Airway epithelial cell (primary cell): ENCODE data around the gene MZF1. TPM values are rescaled to one million over a fixed set of nuclear protein-coding genes. Genes with fewer than 3 reads are reported as not detected.

Experiments
- total RNA-seq: library from RNA; depleted of rRNA; stranded (reverse); fragments of >200 nt; gene quantifications from 2 replicates; pipeline ENCODE4 v1.2.3, GENCODE V29; 2015

MZF1 gene
- 7.5 and 9.3 TPM in 2 replicates for total RNA-seq

DNA sequence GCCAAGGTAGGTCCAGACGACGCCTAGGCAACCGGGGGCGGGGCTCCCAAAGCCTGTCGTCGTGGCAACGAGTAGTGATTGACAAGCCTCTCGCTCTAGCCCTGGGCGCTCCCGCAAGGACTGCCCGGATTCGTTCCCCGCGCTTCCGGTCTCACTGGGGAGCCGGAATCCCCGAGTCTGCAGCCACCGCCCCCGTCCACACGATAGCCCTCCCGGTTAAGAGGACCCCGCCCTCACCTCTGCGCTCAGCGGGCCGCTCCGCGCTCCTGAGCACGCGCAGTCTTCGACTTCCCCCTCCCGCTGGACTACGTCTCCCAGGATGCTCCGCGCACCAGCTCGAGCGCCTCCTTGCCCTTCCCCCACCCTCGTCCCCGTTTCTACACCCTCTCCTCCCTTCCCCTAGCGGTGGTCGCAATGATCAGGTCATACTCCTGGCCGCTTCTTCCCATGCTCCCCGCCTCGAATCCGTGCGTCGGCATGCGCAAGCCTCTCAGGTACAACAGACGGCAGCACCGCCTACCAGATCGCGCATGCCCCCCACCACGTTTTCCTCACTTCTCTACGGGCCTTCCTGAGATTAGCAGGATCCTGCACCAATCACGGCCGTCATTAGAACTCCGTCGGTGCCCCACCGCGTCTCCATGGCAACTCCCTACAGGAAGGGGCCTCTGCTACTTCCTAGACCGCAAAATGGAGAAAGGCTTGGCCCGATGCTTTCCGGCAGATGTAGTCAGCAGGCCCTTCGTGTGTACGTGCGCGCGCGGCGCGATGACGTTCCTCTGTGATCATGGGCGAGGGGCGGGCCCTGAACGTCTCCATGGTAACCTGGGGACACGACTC, at the start of gene MZF1:
TSS of gene MZF1 (minus strand) at position 518 of the 840 bp plus-strand sequence. CDS start 1,946 bp downstream, outside the sequence.

DNA sequence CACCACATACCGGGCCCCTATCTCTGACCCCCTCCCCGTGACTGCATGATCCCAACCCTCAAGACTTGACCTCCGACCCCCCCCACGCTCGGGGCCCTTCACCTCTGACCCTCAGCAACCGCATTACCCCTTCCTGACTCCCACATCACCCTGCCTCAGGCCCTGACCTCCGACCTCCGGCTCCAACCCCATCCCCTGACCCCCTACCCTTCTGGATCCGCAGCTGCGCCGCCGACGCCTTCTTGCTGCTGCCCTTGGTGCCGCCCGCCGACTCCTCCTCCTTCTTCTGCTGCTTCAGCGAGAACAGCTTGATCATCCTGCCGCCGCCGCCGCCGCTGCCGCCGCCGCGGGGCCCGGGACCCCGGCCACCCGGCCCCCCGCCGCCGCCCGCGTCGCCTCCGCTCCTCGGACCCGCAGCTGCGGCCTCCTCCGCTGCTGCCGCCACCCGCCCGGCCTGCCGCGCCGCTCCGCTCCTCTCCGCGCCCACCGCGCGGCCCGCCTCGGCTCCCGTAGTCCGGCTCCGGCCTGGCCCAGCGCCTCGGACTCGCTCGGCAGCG, 15.0 kb downstream of the MZF1 start, which contains the start of gene UBE2M:
TSS of gene UBE2M (minus strand) at position 546 of the 557 bp plus-strand sequence. CDS start at position 316, 230 bp downstream.

DNA sequence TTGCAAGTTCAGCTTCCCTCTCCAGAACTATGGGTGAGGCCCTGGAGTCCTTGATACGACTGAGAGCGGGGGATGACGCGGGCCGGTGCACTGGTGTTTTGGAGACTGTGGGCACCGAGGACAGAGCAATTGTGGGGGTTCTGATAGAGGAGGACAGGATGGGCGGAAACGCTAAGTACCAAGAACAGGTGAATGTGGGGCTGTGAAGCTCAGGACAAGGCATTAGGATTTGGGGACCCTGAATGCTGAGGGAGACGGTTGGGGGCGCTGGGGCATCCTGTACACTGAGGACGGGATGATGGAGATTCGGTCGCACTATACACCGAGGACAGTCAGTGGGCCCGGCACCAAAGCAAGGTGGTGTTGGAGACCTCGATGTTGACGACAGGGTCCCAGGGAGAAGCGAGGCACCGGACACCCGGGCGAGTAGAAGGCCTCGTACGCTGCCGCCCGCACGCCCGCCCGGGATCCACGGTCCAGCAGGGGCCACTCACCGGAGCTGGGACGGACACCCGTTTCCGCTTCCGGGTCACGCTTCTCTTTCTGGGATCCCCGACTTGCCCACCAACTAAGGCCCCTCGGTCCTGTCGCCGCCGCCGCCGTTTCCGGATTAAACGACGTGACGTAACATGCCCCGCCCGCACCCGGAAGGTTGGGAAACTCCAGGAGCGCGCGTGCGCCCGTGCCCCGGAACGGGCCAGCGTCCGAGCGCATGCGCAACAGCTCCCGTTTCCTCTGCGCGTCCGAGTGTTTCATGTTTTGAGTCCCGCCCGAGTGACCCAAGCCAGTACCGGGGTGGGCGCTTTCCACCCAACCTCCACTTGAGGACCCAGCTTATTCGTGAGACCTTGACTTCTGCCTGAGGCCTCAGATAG, 18.4 kb downstream of the MZF1 start, which contains the start of gene CHMP2A:
TSS of gene CHMP2A (minus strand) at position 612 of the 875 bp plus-strand sequence. CDS start 893 bp downstream, outside the sequence.

DNA sequence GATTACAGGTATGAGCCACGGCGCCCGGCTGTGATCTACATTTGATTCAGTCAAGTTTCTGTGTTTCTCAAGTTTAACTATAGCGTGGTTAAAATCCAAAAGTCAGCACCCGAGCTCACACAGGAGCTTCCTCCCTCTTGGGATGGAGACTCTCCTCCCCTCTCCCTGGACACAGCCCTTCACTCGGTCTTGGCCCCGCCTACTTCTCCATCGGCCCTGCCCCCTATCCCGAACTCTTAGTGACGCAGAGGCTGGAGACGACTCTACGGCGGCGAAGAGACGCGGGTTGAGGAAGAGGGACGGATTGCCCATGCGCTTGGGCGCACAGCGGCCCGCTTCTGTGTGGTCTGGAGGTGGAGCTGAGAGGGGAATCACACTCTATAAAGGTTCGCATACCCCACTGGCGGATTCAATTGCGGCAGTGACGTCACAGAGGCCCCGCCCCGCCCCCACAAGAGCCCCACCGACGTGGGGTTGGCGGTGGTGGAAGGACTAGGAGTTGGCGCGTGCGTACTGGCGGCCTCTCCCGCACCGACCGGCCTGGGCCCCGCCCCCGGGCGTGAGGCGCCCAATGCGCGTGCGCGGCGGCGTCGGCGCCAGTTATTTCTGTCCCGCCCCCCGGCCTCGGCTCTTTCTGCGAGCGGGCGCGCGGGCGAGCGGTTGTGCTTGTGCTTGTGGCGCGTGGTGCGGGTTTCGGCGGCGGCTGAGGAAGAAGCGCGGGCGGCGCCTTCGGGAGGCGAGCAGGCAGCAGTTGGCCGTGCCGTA, 29.1 kb downstream of the MZF1 start, which contains the start of gene TRIM28:
TSS of gene TRIM28 (plus strand) at position 239 of the 765 bp plus-strand sequence. CDS start 694 bp downstream, outside the sequence.

DNA sequence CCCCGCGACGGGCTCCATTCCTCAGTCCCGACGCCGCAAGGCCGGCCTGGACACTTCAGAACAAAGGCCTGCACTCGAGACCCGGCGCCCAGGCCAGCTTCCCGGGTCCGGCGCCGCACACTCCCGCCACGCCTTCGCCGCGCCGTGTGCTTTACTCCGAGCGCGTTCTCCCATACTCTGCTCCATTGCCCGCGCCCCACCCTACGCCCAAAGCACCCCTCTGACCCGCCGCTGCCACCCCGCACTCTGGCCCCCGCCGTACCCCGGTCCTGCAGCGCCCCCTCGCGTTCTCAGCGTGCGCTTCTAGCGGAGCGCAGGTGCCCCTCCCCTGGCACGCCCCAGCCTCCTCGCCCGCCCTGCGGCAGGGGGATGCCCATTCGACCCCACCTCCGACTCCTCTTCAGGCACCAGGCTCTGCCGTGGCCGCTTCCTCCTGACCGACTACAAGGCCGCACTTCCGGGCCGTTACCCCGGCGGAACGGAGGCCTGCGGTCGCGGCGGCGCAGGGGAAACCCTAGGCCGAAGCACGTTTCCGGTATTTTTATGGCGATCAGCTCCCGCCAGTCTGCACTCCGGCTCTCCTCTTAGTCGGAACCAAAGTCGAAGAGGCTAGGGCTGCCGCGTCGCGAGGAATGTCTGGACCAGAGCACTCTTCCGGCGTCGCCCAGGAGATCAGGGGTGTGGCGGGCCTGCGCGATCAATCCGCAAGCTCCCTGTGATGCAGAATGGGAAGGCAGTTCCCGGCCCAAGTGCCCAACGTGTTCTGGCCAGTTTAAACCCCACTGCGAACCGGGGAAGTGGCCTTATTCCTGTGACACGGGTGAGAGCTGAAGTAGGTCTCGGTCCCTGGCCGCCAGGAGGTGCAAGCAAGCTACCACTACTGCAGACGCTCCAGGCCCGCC, 53.5 kb downstream of the MZF1 start, which contains the start of gene ZBTB45:
TSS of gene ZBTB45 (minus strand) at position 456 of the 902 bp plus-strand sequence. CDS start 2,137 bp downstream, outside the sequence.

Other genes starting within 250 kb of the MZF1 start
- gene ZSCAN22, start 246.3 kb downstream of the MZF1 start, total RNA-seq, result 1.9 and 2.3 TPM in 2 replicates
- 10.2 and 28.2 TPM in 2 replicates for gene A1BG, start 219.8 kb downstream of the MZF1 start, total RNA-seq
- 0.65 and 0.78 TPM in 2 replicates for gene ZNF497, start 210.6 kb downstream of the MZF1 start, total RNA-seq
- 2.9 and 3.1 TPM in 2 replicates for gene ZNF837, start 192.3 kb downstream of the MZF1 start, total RNA-seq
- gene RPS5, start 186.1 kb downstream of the MZF1 start, total RNA-seq, result 2,475 and 2,576 TPM in 2 replicates
- gene RNF225, start 177.7 kb downstream of the MZF1 start, total RNA-seq, result 3.8 and 4.2 TPM in 2 replicates
- 7.0 and 13.4 TPM in 2 replicates for gene ZNF584, start 164.7 kb downstream of the MZF1 start, total RNA-seq
- gene ZNF132, start 133.2 kb downstream of the MZF1 start, total RNA-seq, result 2.8 and 3.3 TPM in 2 replicates
- gene ZNF324B, start 121.7 kb downstream of the MZF1 start, total RNA-seq, result 5.4 and 9.4 TPM in 2 replicates
- 15.4 and 16.2 TPM in 2 replicates for gene ZNF324, start 106.3 kb downstream of the MZF1 start, total RNA-seq
- 9.1 and 12.2 TPM in 2 replicates for gene ZNF446, start 97.0 kb downstream of the MZF1 start, total RNA-seq
- gene SLC27A5, start 61.3 kb downstream of the MZF1 start, total RNA-seq, result 22.4 and 26.7 TPM in 2 replicates
- gene ZBTB45, start 53.5 kb downstream of the MZF1 start, total RNA-seq, result 16.3 and 20.7 TPM in 2 replicates
- gene TRIM28, start 29.3 kb downstream of the MZF1 start, total RNA-seq, result 425 and 465 TPM in 2 replicates
- gene CHMP2A, start 18.2 kb downstream of the MZF1 start, total RNA-seq, result 132 and 155 TPM in 2 replicates
- 41.6 and 48.6 TPM in 2 replicates for gene UBE2M, start 14.7 kb downstream of the MZF1 start, total RNA-seq